Measurements from ENCODE around the gene TIAL1. TPM values are rescaled to one million over a fixed set of nuclear protein-coding genes. Genes with fewer than 3 reads are reported as not detected.
A peak's percentile ranks its signal among the peaks of the same experiment; 100 is the strongest.

The TIAL1 gene
- total and polyA plus RNA-seq, 2 donors (not counting 3 experiments of a cell fraction or from before 2014, with no cell fraction given): 57.7 to 150 TPM

DNA sequence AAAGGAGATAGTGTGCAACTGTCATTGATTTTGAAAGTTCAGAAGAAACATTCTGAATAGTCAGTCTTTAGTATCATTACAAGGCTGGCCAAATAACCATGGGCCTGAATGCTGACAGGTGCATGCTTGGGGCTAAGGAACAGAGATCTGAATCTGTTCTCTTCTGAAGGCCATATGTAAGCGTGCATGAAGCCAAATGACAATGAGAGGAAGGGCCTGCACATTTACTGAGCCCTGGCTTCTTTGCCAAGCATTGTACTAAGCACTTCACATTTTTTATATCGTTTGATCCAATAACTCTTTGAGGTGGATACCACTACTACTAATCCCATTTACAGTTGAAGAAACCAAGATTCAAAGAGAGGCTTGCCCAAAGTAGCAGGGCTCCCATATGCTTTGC lies 22.5 kb upstream of the TIAL1 start:
- Histone ChIP-seq H3K27ac (ENCODE audit: insufficient read depth, low read depth, low read length) (no peak overlapping the region), H3K4me1 (ENCODE audit: control insufficient read depth, extremely low read depth, insufficient read depth, low read length) (peaks cover 11% of the 10 kb centered on the region), H3K79me2 (ENCODE audit: control insufficient read depth, insufficient read depth, low read length) (no peaks in the 10 kb centered on the region), H3K36me3 (ENCODE audit: control insufficient read depth in 2 of 2, extremely low read depth in 1 of 2, insufficient read depth in 2 of 2, low read length in 2 of 2) (no peaks in the 10 kb centered on the region), H3K4me3 (replicated peaks in 1 of 3; ENCODE audit: insufficient read depth in 1 of 3, low read depth in 1 of 3, low read length in 3 of 3) (no peak overlapping the region), H3K4me2 (ENCODE audit: insufficient read depth, low read length) (no peak overlapping the region), H4K20me1 (replicated peaks; ENCODE audit: control insufficient read depth, extremely low read depth, insufficient read depth, low read length) (no peaks in the 10 kb centered on the region), H3K9ac (replicated peaks; ENCODE audit: extremely low read depth, insufficient read depth, low read length) (no peak overlapping the region), H3K9me3 (replicated peaks; ENCODE audit: control insufficient read depth, insufficient read depth, low read length) (no peaks in the 10 kb centered on the region), H3K9me1 (replicated peaks; ENCODE audit: control insufficient read depth, extremely low read depth, insufficient read depth, low read length) (no peaks in the 10 kb centered on the region), H3K27me3 (ENCODE audit: control insufficient read depth in 2 of 2, insufficient read depth in 2 of 2, low read length in 2 of 2) (no peaks in the 10 kb centered on the region), H2AFZ (ENCODE audit: low read depth, low read length) (no peak overlapping the region)
- no peak for FAIRE-seq
- TF ChIP-seq FOS (IDR thresholded peaks at IDR 0.05; ENCODE audit: borderline replicate concordance, insufficient read depth, low read length) (no peak), MYC (IDR thresholded peaks at IDR 0.05; ENCODE audit: low read depth, low read length) (no peak), POLR2AphosphoS5 (IDR thresholded peaks at IDR 0.05; ENCODE audit: insufficient read depth, low read depth, low read length) (no peak), EZH2 (IDR thresholded peaks at IDR 0.05; ENCODE audit: borderline replicate concordance, low read depth, low read length, severe bottlenecking) (no peak), JUN (IDR thresholded peaks at IDR 0.05; ENCODE audit: borderline replicate concordance, insufficient read depth, insufficient read length, low read depth) (no peak)
- ChIA-PET POLR2A (interaction anchor here (0.7 to 1.2 kb wide), 2 partner anchors 32 to 275 kb away, joined by 3 read pairs; partner anchors contain the start of gene BAG3), CTCF (interaction anchor here (1.2 to 1.7 kb wide), 4 partner anchors 9 to 25 kb away, joined by 3 to 8 read pairs (median 4); no protein-coding TSS in a partner anchor)
- no TSS peak for BruUV-seq (replicated peaks)
- intact Hi-C loops (cut with micrococcal nuclease): no loop called here
- DNase-seq (ENCODE audit: low read depth, low spot score): peak; percentile 78
- dilution Hi-C loops (cut with MboI; ENCODE audit: extremely low pct_ligation_motif_present, low sequenced_read_pairs): no loop called here

DNA sequence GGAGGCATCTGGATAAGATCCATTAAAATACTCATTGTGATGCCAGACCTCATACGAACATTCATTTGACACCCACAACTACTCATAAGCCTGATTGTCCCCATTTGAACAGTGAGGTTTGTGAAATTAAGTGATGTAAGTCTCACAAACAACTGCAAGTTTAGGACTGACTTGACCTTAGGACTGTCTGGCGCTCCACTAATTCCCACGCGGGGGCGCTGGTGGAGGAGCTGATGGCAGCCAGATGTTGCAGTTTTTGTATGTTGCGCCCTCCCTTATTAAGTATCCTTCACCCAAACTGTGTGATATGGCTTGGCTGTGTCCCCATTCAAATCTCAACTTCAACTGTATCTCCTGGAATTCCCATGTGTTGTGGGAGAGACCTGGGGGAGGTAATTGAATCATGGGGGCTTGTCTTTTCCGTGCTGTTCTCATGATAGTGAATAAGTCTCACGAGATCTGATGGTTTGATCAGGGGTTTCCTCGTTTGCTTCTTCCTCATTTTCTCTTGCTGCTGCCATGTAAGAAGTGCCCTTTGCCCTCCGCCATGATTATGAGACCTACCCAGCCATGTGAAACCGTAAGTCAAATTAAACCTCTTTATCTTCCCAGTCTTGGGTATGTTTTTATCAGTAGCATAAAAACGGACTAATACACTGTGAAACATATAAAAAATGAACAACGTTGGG lies 20.3 kb upstream of the TIAL1 start:
- no peak overlapping the region for H3K9ac ChIP-seq (replicated peaks; ENCODE audit: extremely low read depth, insufficient read depth, low read length)
- FAIRE-seq (no peak), DNase-seq (ENCODE audit: low read depth, low spot score) (no peak)
- H3K79me2 ChIP-seq (ENCODE audit: control insufficient read depth, insufficient read depth, low read length): no peaks in the 10 kb centered on the region
- no peaks in the 10 kb centered on the region for H3K36me3 ChIP-seq (ENCODE audit: control insufficient read depth in 2 of 2, extremely low read depth in 1 of 2, insufficient read depth in 2 of 2, low read length in 2 of 2)
- H3K9me3 ChIP-seq (replicated peaks; ENCODE audit: control insufficient read depth, insufficient read depth, low read length): no peaks in the 10 kb centered on the region
- no peak for TF ChIP-seq GATA2 (IDR thresholded peaks at IDR 0.05; ENCODE audit: insufficient read depth, insufficient read length, low read depth, low read length)
- TF ChIP-seq, protein P1, sequence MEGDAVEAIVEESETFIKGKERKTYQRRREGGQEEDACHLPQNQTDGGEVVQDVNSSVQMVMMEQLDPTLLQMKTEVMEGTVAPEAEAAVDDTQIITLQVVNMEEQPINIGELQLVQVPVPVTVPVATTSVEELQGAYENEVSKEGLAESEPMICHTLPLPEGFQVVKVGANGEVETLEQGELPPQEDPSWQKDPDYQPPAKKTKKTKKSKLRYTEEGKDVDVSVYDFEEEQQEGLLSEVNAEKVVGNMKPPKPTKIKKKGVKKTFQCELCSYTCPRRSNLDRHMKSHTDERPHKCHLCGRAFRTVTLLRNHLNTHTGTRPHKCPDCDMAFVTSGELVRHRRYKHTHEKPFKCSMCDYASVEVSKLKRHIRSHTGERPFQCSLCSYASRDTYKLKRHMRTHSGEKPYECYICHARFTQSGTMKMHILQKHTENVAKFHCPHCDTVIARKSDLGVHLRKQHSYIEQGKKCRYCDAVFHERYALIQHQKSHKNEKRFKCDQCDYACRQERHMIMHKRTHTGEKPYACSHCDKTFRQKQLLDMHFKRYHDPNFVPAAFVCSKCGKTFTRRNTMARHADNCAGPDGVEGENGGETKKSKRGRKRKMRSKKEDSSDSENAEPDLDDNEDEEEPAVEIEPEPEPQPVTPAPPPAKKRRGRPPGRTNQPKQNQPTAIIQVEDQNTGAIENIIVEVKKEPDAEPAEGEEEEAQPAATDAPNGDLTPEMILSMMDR (IDR thresholded peaks at IDR 0.05; ENCODE audit: extremely low read depth in 1 of 2, insufficient read depth in 1 of 2, low read depth in 1 of 2, low read length in 2 of 2): peak in 1 of 2 donors; percentile 14
- no peak overlapping the region for H3K4me3 ChIP-seq (replicated peaks in 1 of 3; ENCODE audit: insufficient read depth in 1 of 3, low read depth in 1 of 3, low read length in 3 of 3)
- H3K27me3 ChIP-seq (ENCODE audit: control insufficient read depth in 2 of 2, insufficient read depth in 2 of 2, low read length in 2 of 2): no peaks in the 10 kb centered on the region
- no peaks in the 10 kb centered on the region for H4K20me1 ChIP-seq (replicated peaks; ENCODE audit: control insufficient read depth, extremely low read depth, insufficient read depth, low read length)
- no TSS peak for BruUV-seq (replicated peaks)
- no peaks in the 10 kb centered on the region for H3K9me1 ChIP-seq (replicated peaks; ENCODE audit: control insufficient read depth, extremely low read depth, insufficient read depth, low read length)
- intact Hi-C loops (cut with micrococcal nuclease): no loop called here
- no peak overlapping the region for H3K4me2 ChIP-seq (ENCODE audit: insufficient read depth, low read length)
- dilution Hi-C loops (cut with MboI; ENCODE audit: extremely low pct_ligation_motif_present, low sequenced_read_pairs): no loop called here
- ChIA-PET CTCF (interaction anchor here (0.7 to 2.3 kb wide), 5 partner anchors 9 to 36 kb away, joined by 3 to 11 read pairs (median 4); partner anchors contain the start of gene BAG3), POLR2A (no interaction called here)
- H3K27ac ChIP-seq (ENCODE audit: insufficient read depth, low read depth, low read length): no peak overlapping the region
- H2AFZ ChIP-seq (ENCODE audit: low read depth, low read length): no peak overlapping the region
- H3K4me1 ChIP-seq (ENCODE audit: control insufficient read depth, extremely low read depth, insufficient read depth, low read length): peaks cover 11% of the 10 kb centered on the region

All from endothelial cell of umbilical vein (primary cell).